Nephron progenitor cell (in vitro differentiated cells): ENCODE results near the gene MAEA.
A peak's percentile ranks its signal among the peaks of the same experiment; 100 is the strongest.

Source experiments
- DNase-seq: peaks from one replicate; pipeline ENCODE4 v3.0.0; 2021
- H3K27ac Mint-ChIP-seq: 2 replicates; pipeline ENCODE4 v1.8.0; 2021; ENCODE audit warnings: mild to moderate bottlenecking, moderate library complexity, mixed read lengths
- H3K27me3 Mint-ChIP-seq: 2 replicates; pipeline ENCODE4 v1.8.0; 2021; ENCODE audit warnings: mild to moderate bottlenecking, low read depth, mixed read lengths; ENCODE audit not compliant: poor library complexity
- H3K36me3 Mint-ChIP-seq: 2 replicates; pipeline ENCODE4 v1.8.0; 2021; ENCODE audit warnings: low read depth, mixed read lengths
- H3K4me1 Mint-ChIP-seq: 2 replicates; pipeline ENCODE4 v1.8.0; 2021; ENCODE audit warnings: mixed read lengths
- H3K4me3 Mint-ChIP-seq: 2 replicates; pipeline ENCODE4 v1.8.0; 2021; ENCODE audit warnings: mild to moderate bottlenecking, moderate library complexity, mixed read lengths
- H3K9me3 Mint-ChIP-seq: 2 replicates; pipeline ENCODE4 v1.8.0; 2021; ENCODE audit warnings: mild to moderate bottlenecking, moderate library complexity, mixed read lengths
- CTCF ChIP-seq: fragments of 200-600 bp; sonication (generic); IDR thresholded peaks from 2 replicates; pipeline ENCODE4 v1.5.0; 2021; ENCODE audit warnings: antibody characterized with exemption

MAEA gene

DNA sequence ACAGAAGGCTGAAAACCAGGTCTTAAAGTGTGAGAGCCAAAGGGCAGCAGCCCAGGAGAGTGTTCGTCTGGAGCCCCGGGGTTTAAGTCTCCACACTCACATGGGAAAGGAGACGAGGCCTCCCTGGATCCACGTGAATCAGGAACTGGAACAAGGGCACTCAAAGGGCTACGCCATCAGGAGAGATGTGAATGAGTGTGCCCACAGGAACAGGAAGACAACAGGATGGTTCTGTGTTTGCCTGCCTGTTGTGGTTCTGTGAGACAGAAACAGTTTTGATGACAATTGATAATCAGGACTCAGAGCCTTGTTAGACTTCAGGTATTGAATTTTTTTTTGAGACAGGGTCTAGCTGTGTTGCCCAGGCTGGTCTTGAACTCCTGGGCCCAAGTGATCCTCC, 35.9 kb upstream of the MAEA start:
- H3K9me3 Mint-ChIP-seq: peaks cover 88% of the 10 kb centered on the region
- H3K4me1 Mint-ChIP-seq: no peaks in the 10 kb centered on the region
- no peak overlapping the region for H3K4me3 Mint-ChIP-seq
- peaks cover 26% of the 10 kb centered on the region for H3K27me3 Mint-ChIP-seq
- H3K36me3 Mint-ChIP-seq: peaks cover 56% of the 10 kb centered on the region
- TF ChIP-seq CTCF: no peak
- no peak overlapping the region for H3K27ac Mint-ChIP-seq
- no peak for DNase-seq

GRCh38 chr4:1255151-1255550, 34.5 kb upstream of the MAEA start:
- Mint-ChIP-seq H3K4me1 (no peaks in the 10 kb centered on the region), H3K9me3 (peaks cover 94% of the 10 kb centered on the region), H3K27ac (no peak overlapping the region), H3K36me3 (peaks cover 52% of the 10 kb centered on the region), H3K27me3 (peaks cover 36% of the 10 kb centered on the region), H3K4me3 (no peak overlapping the region)
- DNase-seq: no peak
- TF ChIP-seq CTCF: no peak

- Mint-ChIP-seq H3K36me3 (peaks cover 50% of the 10 kb centered on the region), H3K4me1 (no peaks in the 10 kb centered on the region), H3K27me3 (peaks cover 40% of the 10 kb centered on the region), H3K27ac (no peak overlapping the region), H3K9me3 (peaks cover 94% of the 10 kb centered on the region), H3K4me3 (no peak overlapping the region)
- no peak for DNase-seq
- TF ChIP-seq CTCF: no peak
These were observed 34.0 kb upstream of the MAEA start for GRCh38 chr4:1255699-1256098.

DNA sequence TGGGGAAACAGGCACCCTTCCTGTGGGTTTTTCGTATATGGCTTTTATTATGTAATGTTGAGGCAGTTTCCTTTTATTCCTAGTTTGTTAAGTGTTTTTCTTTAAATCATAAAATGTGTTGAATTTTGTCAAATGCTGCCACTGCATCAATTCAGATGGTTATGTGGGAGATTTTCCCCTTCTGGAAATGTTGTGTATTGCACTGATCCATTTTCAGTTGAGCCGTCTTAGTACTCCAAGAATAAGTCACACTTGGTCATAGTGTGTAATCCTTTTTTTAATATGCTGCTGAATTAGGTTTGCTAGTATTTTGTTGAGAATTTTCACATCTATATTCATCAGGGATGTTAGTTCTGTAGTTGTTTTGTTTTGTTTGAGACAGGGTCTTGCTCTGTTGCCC, 31.2 kb upstream of the MAEA start:
- H3K27me3 Mint-ChIP-seq: peaks cover 48% of the 10 kb centered on the region
- no peak overlapping the region for H3K4me3 Mint-ChIP-seq
- peaks cover 91% of the 10 kb centered on the region for H3K9me3 Mint-ChIP-seq
- no peak overlapping the region for H3K27ac Mint-ChIP-seq
- no peaks in the 10 kb centered on the region for H3K4me1 Mint-ChIP-seq
- no peak for DNase-seq
- peak; percentile 8 for TF ChIP-seq CTCF
- H3K36me3 Mint-ChIP-seq: peaks cover 33% of the 10 kb centered on the region

DNA sequence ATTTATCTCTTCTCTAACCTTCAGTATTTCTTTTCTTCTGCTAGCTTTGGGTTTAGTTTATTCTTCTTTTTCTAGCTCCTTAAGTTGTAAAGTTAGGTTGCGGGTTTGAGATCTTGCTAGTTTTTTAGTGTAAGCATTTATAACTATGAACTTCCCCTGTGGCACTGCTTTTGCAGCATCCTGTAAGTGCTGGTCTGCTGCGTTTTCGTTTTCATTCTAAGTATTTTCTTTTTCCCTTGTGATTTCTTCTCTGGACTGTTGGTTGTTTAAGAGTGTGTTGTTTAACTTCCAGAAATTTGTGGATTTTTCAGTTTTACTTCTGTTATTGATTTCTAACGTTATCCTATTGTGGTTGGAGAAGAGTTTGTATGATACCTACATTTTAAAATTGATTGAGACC, 29.7 kb upstream of the MAEA start:
- no peak overlapping the region for H3K27ac Mint-ChIP-seq
- H3K36me3 Mint-ChIP-seq: peaks cover 24% of the 10 kb centered on the region
- H3K4me1 Mint-ChIP-seq: no peaks in the 10 kb centered on the region
- no peak overlapping the region for H3K4me3 Mint-ChIP-seq
- no peak for TF ChIP-seq CTCF
- DNase-seq: no peak
- peaks cover 39% of the 10 kb centered on the region for H3K27me3 Mint-ChIP-seq
- peaks cover 88% of the 10 kb centered on the region for H3K9me3 Mint-ChIP-seq

- H3K27ac Mint-ChIP-seq: no peak overlapping the region
- no peak for DNase-seq
- H3K9me3 Mint-ChIP-seq: peaks cover 87% of the 10 kb centered on the region
- TF ChIP-seq CTCF: no peak
- peaks cover 24% of the 10 kb centered on the region for H3K36me3 Mint-ChIP-seq
- H3K27me3 Mint-ChIP-seq: peaks cover 39% of the 10 kb centered on the region
- no peak overlapping the region for H3K4me3 Mint-ChIP-seq
- H3K4me1 Mint-ChIP-seq: no peaks in the 10 kb centered on the region
These were observed 29.1 kb upstream of the MAEA start for GRCh38 chr4:1260418-1261106.
